CD4-positive, alpha-beta memory T cell (primary cell): Measurements from ENCODE around the gene WFS1. TPM values are rescaled to one million over a fixed set of nuclear protein-coding genes. Genes with fewer than 3 reads are reported as not detected.

Source experiments
- CTCF ChIA-PET: fragments of 350-600 bp; sonication (Branson Sonifier 250); formaldehyde crosslinking; loops from one replicate; lab custom pipeline; 2021; ENCODE audit warnings: inconsistent platforms; ENCODE audit not compliant: partially characterized antibody; lab: Charles Lee
- POLR2A ChIA-PET: fragments of 350-600 bp; sonication (Branson Sonifier 250); formaldehyde crosslinking; loops from one replicate; lab custom pipeline; 2021; ENCODE audit not compliant: partially characterized antibody; lab: Charles Lee
- DNase-seq, 5 donors: peaks; one replicate each; pipeline versions ENCODE4 v3.0.0 to v3.0.0-alpha.2; 2020 to 2022; ENCODE audit warnings: mixed read lengths in 1 of 5
- H3K27ac ChIP-seq: one replicate; pipeline ENCODE4 v1.7.0; 2013; ENCODE audit warnings: low read depth, low read length
- H3K27me3 ChIP-seq: 2 replicates; pipeline ENCODE4 v1.7.0; 2013; ENCODE audit warnings: mild to moderate bottlenecking, low read length, moderate library complexity; ENCODE audit not compliant: insufficient read depth
- H3K36me3 ChIP-seq: 2 replicates; pipeline ENCODE4 v1.7.0; 2013; ENCODE audit warnings: mild to moderate bottlenecking, low read length, moderate library complexity; ENCODE audit not compliant: insufficient read depth
- H3K4me1 ChIP-seq: 2 replicates; pipeline ENCODE4 v1.7.0; 2013; ENCODE audit warnings: mild to moderate bottlenecking, low read length, moderate library complexity; ENCODE audit not compliant: insufficient read depth
- H3K4me3 ChIP-seq, 2 donors: one replicate each; pipeline ENCODE4 v1.7.0; 2013; ENCODE audit warnings: low read length in 2 of 2, mild to moderate bottlenecking in 1 of 2
- H3K9me3 ChIP-seq, 2 donors: one replicate each; pipeline ENCODE4 v1.7.0; 2013; ENCODE audit warnings: low read length in 2 of 2, control low read depth in 1 of 2; ENCODE audit not compliant: control insufficient read depth in 1 of 2
- H3K27ac Mint-ChIP-seq, 7 donors: one replicate each; pipeline ENCODE4 v1.8.0; 2020 to 2021; ENCODE audit warnings: mixed read lengths in 7 of 7, mild to moderate bottlenecking in 6 of 7, inconsistent platforms in 3 of 7, moderate library complexity in 3 of 7
- H3K27me3 Mint-ChIP-seq, 2 donors: one replicate each; pipeline ENCODE4 v1.8.0; 2020 to 2021; ENCODE audit warnings: mixed read lengths in 2 of 2
- H3K36me3 Mint-ChIP-seq, 2 donors: one replicate each; pipeline ENCODE4 v1.8.0; 2020 to 2021; ENCODE audit warnings: mixed read lengths in 2 of 2, inconsistent platforms in 1 of 2, mild to moderate bottlenecking in 1 of 2
- H3K4me1 Mint-ChIP-seq, 4 donors: one replicate each; pipeline ENCODE4 v1.8.0; 2020 to 2021; ENCODE audit warnings: mixed read lengths in 4 of 4, mild to moderate bottlenecking in 1 of 4
- H3K4me3 Mint-ChIP-seq, 8 donors: one replicate each; pipeline ENCODE4 v1.8.0; 2020 to 2021; ENCODE audit warnings: mixed read lengths in 8 of 8, mild to moderate bottlenecking in 7 of 8, moderate library complexity in 6 of 8, inconsistent platforms in 3 of 8
- H3K9me3 Mint-ChIP-seq, 8 donors: one replicate each; pipeline ENCODE4 v1.8.0; 2020 to 2021; ENCODE audit warnings: mixed read lengths in 8 of 8, mild to moderate bottlenecking in 5 of 8, inconsistent platforms in 3 of 8, moderate library complexity in 1 of 8
- intact Hi-C: fragments of 100-400 bp; cut with micrococcal nuclease; formaldehyde crosslinking; loops from one replicate; pipeline ENCODE4 v1.15.1; 2023
- polyA plus RNA-seq, 2 donors: library from polyadenylated mRNA; unstranded; fragments of 300-500 nt; fragmentation: Illumina TruSeq; gene quantifications; one replicate each; pipeline ENCODE4 v1.2.3, GENCODE V29; 2021
- total RNA-seq, 2 experiments: library from RNA; stranded (reverse); gene quantifications; one replicate each; pipeline ENCODE4 v1.2.3, GENCODE V29; 2021

WFS1 gene
- total and polyA plus RNA-seq, 4 experiments from 2014 or later = 2.6 to 5.5 (median 4.3) TPM

DNA sequence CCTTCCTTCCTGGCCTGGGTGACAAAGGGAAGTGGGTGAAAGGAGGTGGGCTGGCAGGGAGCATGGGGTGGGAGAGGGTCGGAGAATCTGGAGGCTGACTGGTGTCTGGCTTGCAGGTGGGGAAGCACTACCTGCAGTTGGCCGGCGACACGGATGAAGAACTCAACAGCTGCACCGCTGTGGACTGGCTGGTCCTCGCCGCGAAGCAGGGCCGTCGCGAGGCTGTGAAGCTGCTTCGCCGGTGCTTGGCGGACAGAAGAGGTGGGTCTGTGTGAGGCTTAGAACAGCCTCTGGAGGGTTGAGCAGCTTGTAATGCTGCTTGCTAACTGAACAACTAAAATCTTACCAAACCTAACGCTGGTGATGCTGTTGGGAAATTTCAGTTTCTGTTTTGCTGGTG is 19.2 kb downstream of the WFS1 start:
- Mint-ChIP-seq H3K36me3 (peaks cover 6 to 7% of the 10 kb centered on the region in 2 donors), H3K4me1 (no peaks in the 10 kb centered on the region), H3K27ac (peak overlapping the region in 1 of 7 donors; percentile 30), H3K4me3 (no peak overlapping the region), H3K27me3 (no peaks in the 10 kb centered on the region), H3K9me3 (no peaks in the 10 kb centered on the region)
- no peaks in the 10 kb centered on the region for H3K4me1 ChIP-seq
- H3K27me3 ChIP-seq = no peaks in the 10 kb centered on the region
- no peak overlapping the region for H3K4me3 ChIP-seq
- DNase-seq = no peak
- no peaks in the 10 kb centered on the region for H3K36me3 ChIP-seq
- H3K27ac ChIP-seq = no peak overlapping the region
- ChIA-PET CTCF (no interaction called here), POLR2A (interaction anchor here (0.6 kb wide), 1 partner anchor 763 kb away, joined by 5 read pairs; no protein-coding TSS in a partner anchor)
- no peaks in the 10 kb centered on the region for H3K9me3 ChIP-seq
- intact Hi-C loops = no loop called here

DNA sequence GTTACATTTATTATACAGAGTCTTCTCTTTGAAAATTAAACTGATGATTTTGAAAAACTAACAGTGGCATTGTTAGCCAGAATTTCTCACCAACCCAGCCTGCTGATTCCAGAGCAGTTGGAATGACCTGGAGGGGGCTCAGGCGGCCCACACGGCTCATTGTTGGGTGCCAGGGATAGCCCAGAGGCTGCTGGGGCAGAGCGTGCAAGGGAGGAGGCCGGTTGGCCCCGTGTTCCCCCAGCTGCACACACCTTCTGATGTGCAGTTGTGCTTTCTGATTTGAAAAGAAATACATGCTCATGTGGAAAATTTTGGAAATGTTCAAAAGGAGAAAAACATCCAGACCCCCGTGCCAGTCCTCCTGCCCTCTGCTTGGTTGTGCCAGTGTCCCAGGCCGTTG is 20.6 kb downstream of the WFS1 start:
- Histone ChIP-seq H3K4me3 (no peak overlapping the region), H3K9me3 (no peaks in the 10 kb centered on the region), H3K27me3 (no peaks in the 10 kb centered on the region), H3K4me1 (no peaks in the 10 kb centered on the region), H3K27ac (no peak overlapping the region), H3K36me3 (no peaks in the 10 kb centered on the region)
- intact Hi-C loops = no loop called here
- H3K27ac Mint-ChIP-seq = no peak overlapping the region
- ChIA-PET CTCF (no interaction called here), POLR2A (no interaction called here)
- peaks cover 11% of the 10 kb centered on the region in 2 donors for H3K36me3 Mint-ChIP-seq
- no peaks in the 10 kb centered on the region for H3K27me3 Mint-ChIP-seq
- no peaks in the 10 kb centered on the region for H3K9me3 Mint-ChIP-seq
- no peak for DNase-seq
- H3K4me3 Mint-ChIP-seq = no peak overlapping the region
- H3K4me1 Mint-ChIP-seq = no peaks in the 10 kb centered on the region

GRCh38 chr4:6290769-6291547 is 21.3 kb downstream of the WFS1 start:
- DNase-seq = no peak
- Mint-ChIP-seq H3K27ac (no peak overlapping the region), H3K4me1 (no peaks in the 10 kb centered on the region), H3K27me3 (no peaks in the 10 kb centered on the region), H3K9me3 (no peaks in the 10 kb centered on the region), H3K4me3 (no peak overlapping the region), H3K36me3 (peaks cover 11 to 13% of the 10 kb centered on the region in 2 donors)
- POLR2A ChIA-PET = no interaction called here
- no peaks in the 10 kb centered on the region for H3K27me3 ChIP-seq
- H3K27ac ChIP-seq = no peak overlapping the region
- no peaks in the 10 kb centered on the region for H3K9me3 ChIP-seq
- no peaks in the 10 kb centered on the region for H3K4me1 ChIP-seq
- no peak overlapping the region for H3K4me3 ChIP-seq
- intact Hi-C loops = no loop called here
- no peaks in the 10 kb centered on the region for H3K36me3 ChIP-seq
- CTCF ChIA-PET = interaction anchor here (1.0 kb wide), 1 partner anchor 37 kb away, joined by 3 read pairs; no protein-coding TSS in a partner anchor

DNA sequence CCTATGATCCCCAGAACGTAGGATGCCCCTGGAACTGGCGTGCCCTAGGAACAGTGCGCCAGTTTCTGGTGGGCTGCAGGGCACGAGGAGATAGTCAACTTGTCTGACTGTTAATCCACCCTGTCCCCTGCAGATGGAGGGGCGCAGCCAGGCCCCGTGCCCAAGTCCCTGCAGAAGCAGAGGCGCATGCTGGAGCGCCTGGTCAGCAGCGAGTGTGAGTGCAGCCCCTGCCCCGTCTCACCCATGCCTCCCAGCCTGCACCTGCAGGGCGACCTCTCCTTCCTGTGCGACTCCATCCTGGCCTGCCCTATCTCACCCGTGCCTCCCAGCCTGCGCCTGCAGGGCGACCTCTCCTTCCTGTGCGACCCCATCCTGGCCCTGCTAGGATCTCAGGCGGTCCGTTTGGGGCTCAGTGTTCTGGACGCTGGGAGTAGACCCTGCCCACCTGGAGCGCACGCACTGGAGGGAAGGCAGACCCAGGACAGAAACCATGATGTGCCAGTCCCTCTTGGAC is 22.2 kb downstream of the WFS1 start:
- Histone ChIP-seq H3K9me3 (no peaks in the 10 kb centered on the region), H3K4me3 (no peak overlapping the region), H3K27me3 (no peaks in the 10 kb centered on the region), H3K27ac (no peak overlapping the region), H3K4me1 (no peaks in the 10 kb centered on the region), H3K36me3 (no peaks in the 10 kb centered on the region)
- no peaks in the 10 kb centered on the region for H3K4me1 Mint-ChIP-seq
- POLR2A ChIA-PET = no interaction called here
- intact Hi-C loops = no loop called here
- DNase-seq = no peak
- peaks cover 11 to 12% of the 10 kb centered on the region in 2 donors for H3K36me3 Mint-ChIP-seq
- H3K9me3 Mint-ChIP-seq = no peaks in the 10 kb centered on the region
- H3K4me3 Mint-ChIP-seq = no peak overlapping the region
- H3K27me3 Mint-ChIP-seq = no peaks in the 10 kb centered on the region
- H3K27ac Mint-ChIP-seq = no peak overlapping the region
- CTCF ChIA-PET = no interaction called here

GRCh38 chr4:6292376-6293096 is 22.9 kb downstream of the WFS1 start:
- POLR2A ChIA-PET = no interaction called here

DNA sequence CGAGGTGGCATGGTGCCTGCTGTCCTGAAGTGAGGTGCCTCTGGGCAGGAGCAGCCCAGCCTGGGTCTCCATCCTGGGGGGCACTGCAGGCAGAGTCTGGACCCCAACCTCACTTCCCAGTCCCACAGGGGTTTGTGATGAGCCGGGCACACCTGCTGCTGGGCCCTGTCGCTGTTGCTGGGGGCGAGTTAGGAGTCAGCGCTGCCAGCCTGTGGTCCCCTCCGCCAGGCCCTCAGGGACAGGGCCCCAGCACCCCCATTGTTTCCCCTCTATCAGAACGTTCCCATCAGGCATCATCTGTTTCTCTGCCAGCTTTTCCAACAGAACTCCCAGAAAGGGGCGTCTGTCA is 23.4 kb downstream of the WFS1 start:
- H3K27ac ChIP-seq = no peak overlapping the region
- H3K27ac Mint-ChIP-seq = peak overlapping the region in 1 of 7 donors; percentile 35
- intact Hi-C loops = no loop called here

More at GRCh38 chr4:6292376-6293096, 22.9 kb downstream of the WFS1 start:
- Histone ChIP-seq H3K36me3 (no peaks in the 10 kb centered on the region), H3K9me3 (no peaks in the 10 kb centered on the region), H3K4me1 (no peaks in the 10 kb centered on the region), H3K27me3 (no peaks in the 10 kb centered on the region), H3K4me3 (no peak overlapping the region), H3K27ac (no peak overlapping the region)
- DNase-seq = no peak
- Mint-ChIP-seq H3K27me3 (no peaks in the 10 kb centered on the region), H3K36me3 (peaks cover 11 to 12% of the 10 kb centered on the region in 2 donors), H3K4me3 (no peak overlapping the region), H3K9me3 (no peaks in the 10 kb centered on the region), H3K4me1 (no peaks in the 10 kb centered on the region), H3K27ac (no peak overlapping the region)
- CTCF ChIA-PET = no interaction called here
- intact Hi-C loops = no loop called here

GRCh38 chr4:6293661-6294060 is 24.0 kb downstream of the WFS1 start:
- Mint-ChIP-seq H3K9me3 (no peaks in the 10 kb centered on the region), H3K27ac (no peak overlapping the region), H3K36me3 (peaks cover 5 to 10% of the 10 kb centered on the region in 2 donors), H3K27me3 (no peaks in the 10 kb centered on the region), H3K4me1 (no peaks in the 10 kb centered on the region), H3K4me3 (no peak overlapping the region)
- DNase-seq = no peak
- intact Hi-C loops = no loop called here
- Histone ChIP-seq H3K4me3 (no peak overlapping the region), H3K4me1 (no peaks in the 10 kb centered on the region), H3K9me3 (no peaks in the 10 kb centered on the region), H3K27me3 (no peaks in the 10 kb centered on the region), H3K36me3 (no peaks in the 10 kb centered on the region), H3K27ac (no peak overlapping the region)
- POLR2A ChIA-PET = no interaction called here
- CTCF ChIA-PET = no interaction called here

More for the DNA sequence above, 23.4 kb downstream of the WFS1 start:
- no peaks in the 10 kb centered on the region for H3K4me1 Mint-ChIP-seq
- no peak for DNase-seq
- Histone ChIP-seq H3K4me3 (no peak overlapping the region), H3K9me3 (no peaks in the 10 kb centered on the region), H3K27me3 (no peaks in the 10 kb centered on the region), H3K4me1 (no peaks in the 10 kb centered on the region), H3K36me3 (no peaks in the 10 kb centered on the region)
- no peak overlapping the region for H3K4me3 Mint-ChIP-seq
- peaks cover 11 to 12% of the 10 kb centered on the region in 2 donors for H3K36me3 Mint-ChIP-seq
- no peaks in the 10 kb centered on the region for H3K27me3 Mint-ChIP-seq
- no peaks in the 10 kb centered on the region for H3K9me3 Mint-ChIP-seq
- POLR2A ChIA-PET = no interaction called here
- CTCF ChIA-PET = no interaction called here
